GM19372 (cell line): ENCODE measurements around the gene ZNF580.

Experiments
- ATAC-seq: cut with Tn5 transposase; IDR thresholded peaks from one replicate; pipeline ENCODE4 v1.9.1; 2021; ENCODE audit warnings: mild to moderate bottlenecking, low read depth, moderate library complexity; ENCODE audit not compliant: unreplicated experiment

Gene ZNF580

GRCh38 chr19:55656988-55657747 lies 16.4 kb downstream of the ZNF580 start:
- no peak for ATAC-seq

- no peak for ATAC-seq
Measured at GRCh38 chr19:55658846-55659459, 18.2 kb downstream of the ZNF580 start.

- no peak for ATAC-seq
Measured at GRCh38 chr19:55659822-55660221, 19.0 kb downstream of the ZNF580 start.

- no peak for ATAC-seq
Measured at GRCh38 chr19:55660404-55660803, 19.6 kb downstream of the ZNF580 start.

- no peak for ATAC-seq
Measured at GRCh38 chr19:55660991-55661390, 20.2 kb downstream of the ZNF580 start.

GRCh38 chr19:55661826-55662225 lies 21.0 kb downstream of the ZNF580 start:
- no peak for ATAC-seq

- no peak for ATAC-seq
Measured at GRCh38 chr19:55663846-55664536, 23.2 kb downstream of the ZNF580 start.

- no peak for ATAC-seq
Measured at GRCh38 chr19:55666343-55667005, 25.7 kb downstream of the ZNF580 start.

- ATAC-seq, result no peak
Measured at GRCh38 chr19:55667006-55667381, 26.2 kb downstream of the ZNF580 start.

GRCh38 chr19:55667511-55667910 lies 26.7 kb downstream of the ZNF580 start:
- no peak for ATAC-seq

GRCh38 chr19:55667958-55668357 lies 27.2 kb downstream of the ZNF580 start:
- no peak for ATAC-seq

- ATAC-seq, result no peak
Measured at GRCh38 chr19:55668603-55669348, 28.0 kb downstream of the ZNF580 start.

- ATAC-seq, result no peak
Measured at GRCh38 chr19:55669418-55670279, 28.8 kb downstream of the ZNF580 start.

- no peak for ATAC-seq
Measured at GRCh38 chr19:55670280-55671053, 29.7 kb downstream of the ZNF580 start.

GRCh38 chr19:55671054-55671378 lies 30.2 kb downstream of the ZNF580 start:
- ATAC-seq, result no peak

GRCh38 chr19:55672418-55672817 lies 31.6 kb downstream of the ZNF580 start:
- ATAC-seq, result no peak

GRCh38 chr19:55673465-55673864 lies 32.7 kb downstream of the ZNF580 start:
- no peak for ATAC-seq

- ATAC-seq, result no peak
Measured at GRCh38 chr19:55673889-55674288, 33.1 kb downstream of the ZNF580 start.

- no peak for ATAC-seq
Measured at GRCh38 chr19:55674459-55674840, 33.6 kb downstream of the ZNF580 start.
